Loucy (cell line): Measurements from ENCODE around the gene FAM171A2.

Source experiments
- H2AFZ ChIP-seq: fragments of 200-600 bp; sonication (generic); 2 replicates; pipeline ENCODE4 v1.6.0; 2016; ENCODE audit warnings: antibody characterized with exemption, mild to moderate bottlenecking, low read length, moderate library complexity
- H3F3A ChIP-seq: fragments of 200-600 bp; 2 replicates; pipeline ENCODE4 v1.6.0; 2016; ENCODE audit warnings: antibody characterized with exemption, low read depth, mild to moderate bottlenecking
- H3K27me3 ChIP-seq: fragments of 200-600 bp; sonication (generic); 2 replicates; pipeline ENCODE4 v1.6.1; 2014; ENCODE audit warnings: low read length, mild to moderate bottlenecking; ENCODE audit not compliant: insufficient read depth, poor library complexity, severe bottlenecking
- H3K36me3 ChIP-seq: fragments of 200-600 bp; sonication (generic); 2 replicates; pipeline ENCODE4 v1.6.1; 2016; ENCODE audit warnings: low read length; ENCODE audit not compliant: insufficient read depth
- H3K4me1 ChIP-seq: fragments of 200-600 bp; sonication (generic); 2 replicates; pipeline ENCODE4 v1.5.1; 2014; ENCODE audit warnings: low read length, mild to moderate bottlenecking; ENCODE audit not compliant: insufficient read depth, poor library complexity, severe bottlenecking
- H3K4me2 ChIP-seq: fragments of 200-600 bp; sonication (generic); 2 replicates; pipeline ENCODE4 v1.6.0; 2014; ENCODE audit warnings: antibody characterized with exemption, low read length, low read depth, mild to moderate bottlenecking; ENCODE audit not compliant: poor library complexity, severe bottlenecking
- H3K4me3 ChIP-seq: fragments of 200-600 bp; sonication (generic); 2 replicates; pipeline ENCODE4 v1.5.1; 2014; ENCODE audit warnings: low read length, mild to moderate bottlenecking, mixed read lengths; ENCODE audit not compliant: poor library complexity, severe bottlenecking
- H3K79me2 ChIP-seq: fragments of 200-600 bp; sonication (generic); 2 replicates; pipeline ENCODE4 v1.6.1; 2014; ENCODE audit warnings: low read length; ENCODE audit not compliant: insufficient read depth
- H3K9ac ChIP-seq: fragments of 200-600 bp; sonication (generic); 2 replicates; pipeline ENCODE4 v1.6.0; 2014; ENCODE audit warnings: mild to moderate bottlenecking, low read depth, low read length, moderate library complexity; ENCODE audit not compliant: poor library complexity, severe bottlenecking
- H3K9me2 ChIP-seq: fragments of 200-600 bp; sonication (generic); replicated peaks from 2 replicates; pipeline ENCODE4 v1.6.1; 2016; ENCODE audit warnings: low read depth, low read length, mixed read lengths
- H3K9me3 ChIP-seq: fragments of 200-600 bp; sonication (generic); 2 replicates; pipeline ENCODE4 v1.6.1; 2014; ENCODE audit warnings: mild to moderate bottlenecking, antibody characterized with exemption, low read length, low read depth; ENCODE audit not compliant: insufficient read depth
- H4K20me1 ChIP-seq: fragments of 200-600 bp; sonication (generic); 2 replicates; pipeline ENCODE4 v1.6.0; 2014; ENCODE audit warnings: antibody characterized with exemption, low read length, mild to moderate bottlenecking; ENCODE audit not compliant: insufficient read depth, poor library complexity, severe bottlenecking
- CTCF ChIP-seq: fragments of 200-600 bp; sonication (generic); conservative IDR thresholded peaks from 2 replicates; pipeline ENCODE4 v1.5.1; 2014; ENCODE audit warnings: mild to moderate bottlenecking, antibody characterized with exemption, low read length
- EZH2phosphoT487 ChIP-seq: fragments of 200-600 bp; IDR thresholded peaks from 2 replicates; pipeline ENCODE4 v1.6.1; 2018; ENCODE audit warnings: antibody characterized with exemption, mild to moderate bottlenecking, moderate library complexity, borderline replicate concordance

FAM171A2 gene

GRCh38 chr17:44311562-44312181, 52.0 kb downstream of the FAM171A2 start:
- Histone ChIP-seq H3K4me3 (no peak overlapping the region), H3K79me2 (no peaks in the 10 kb centered on the region), H3K36me3 (no peaks in the 10 kb centered on the region), H3F3A (no peaks in the 10 kb centered on the region), H3K27me3 (no peaks in the 10 kb centered on the region), H3K4me1 (peaks cover 7% of the 10 kb centered on the region), H3K9me2 (no peaks in the 10 kb centered on the region), H4K20me1 (no peaks in the 10 kb centered on the region), H2AFZ (no peak overlapping the region), H3K9me3 (no peaks in the 10 kb centered on the region), H3K4me2 (no peak overlapping the region), H3K9ac (no peak overlapping the region)
- TF ChIP-seq CTCF (no peak), EZH2phosphoT487 (no peak)

- Histone ChIP-seq H3K79me2 (no peaks in the 10 kb centered on the region), H3K36me3 (no peaks in the 10 kb centered on the region), H3K9ac (no peak overlapping the region), H2AFZ (no peak overlapping the region), H3K9me3 (no peaks in the 10 kb centered on the region), H3K4me3 (no peak overlapping the region), H4K20me1 (no peaks in the 10 kb centered on the region), H3K9me2 (no peaks in the 10 kb centered on the region), H3K27me3 (no peaks in the 10 kb centered on the region), H3F3A (no peaks in the 10 kb centered on the region), H3K4me2 (no peak overlapping the region), H3K4me1 (peaks cover 7% of the 10 kb centered on the region)
- TF ChIP-seq CTCF (no peak), EZH2phosphoT487 (no peak)
Observed at GRCh38 chr17:44310609-44311376, 52.9 kb downstream of the FAM171A2 start.

GRCh38 chr17:44310188-44310587, 53.5 kb downstream of the FAM171A2 start:
- H3K9me3 ChIP-seq = no peaks in the 10 kb centered on the region
- no peaks in the 10 kb centered on the region for H3K27me3 ChIP-seq
- peaks cover 7% of the 10 kb centered on the region for H3K4me1 ChIP-seq
- H3K9me2 ChIP-seq = no peaks in the 10 kb centered on the region
- no peaks in the 10 kb centered on the region for H3F3A ChIP-seq
- H2AFZ ChIP-seq = no peak overlapping the region
- no peak overlapping the region for H3K9ac ChIP-seq
- no peak overlapping the region for H3K4me2 ChIP-seq
- H3K36me3 ChIP-seq = no peaks in the 10 kb centered on the region
- no peak overlapping the region for H3K4me3 ChIP-seq
- H4K20me1 ChIP-seq = no peaks in the 10 kb centered on the region
- no peaks in the 10 kb centered on the region for H3K79me2 ChIP-seq
- TF ChIP-seq EZH2phosphoT487 = no peak
- no peak for TF ChIP-seq CTCF
